SK-N-SH (cell line): Measurements from ENCODE around the gene TYW3. TPM values are rescaled to one million over a fixed set of nuclear protein-coding genes. Genes with fewer than 3 reads are reported as not detected.

Experiments used
- CTCF ChIA-PET: fragments of 300-600, 350-600 bp; formaldehyde crosslinking; extraction: SDS; loops from one replicate; lab custom pipeline; 2021; lab: Yijun Ruan, JAX
- POLR2A ChIA-PET: fragments of 350-600 bp; sonication (Branson Sonifier 250); formaldehyde crosslinking; extraction: SDS; loops from one replicate; lab custom pipeline; 2020; ENCODE audit warnings: antibody characterized with exemption, inconsistent platforms; lab: Yijun Ruan, JAX
- DNase-seq: peaks from one replicate; pipeline ENCODE4 v3.0.0; 2012
- H2AFZ ChIP-seq: fragments of 200-600 bp; sonication (generic); 2 replicates; pipeline ENCODE4 v1.8.1; 2016; ENCODE audit warnings: antibody characterized with exemption, mild to moderate bottlenecking, low read depth
- H3F3A ChIP-seq: fragments of 200-600 bp; sonication (generic); replicated peaks from 2 replicates; pipeline ENCODE3; 2016; ENCODE audit warnings: antibody characterized with exemption, mild to moderate bottlenecking; ENCODE audit not compliant: insufficient read depth
- H3K27ac ChIP-seq, 2 experiments: fragments of 200-500 bp in 1 of 2; fragments of 200-600 bp in 1 of 2; sonication (Bioruptor generic) in 1 of 2; sonication (generic), shearing (Covaris generic) in 1 of 2; 2 replicates each; pipeline versions ENCODE4 v1.5.1 to v1.6.1; 2014 to 2016; ENCODE audit warnings: low read depth in 2 of 2, inconsistent platforms in 1 of 2, low read length in 1 of 2, mild to moderate bottlenecking in 1 of 2, mixed read lengths in 1 of 2
- H3K27me3 ChIP-seq: fragments of 200-600 bp; sonication (generic), shearing (Covaris generic); 2 replicates; pipeline ENCODE4 v1.6.1; 2016; ENCODE audit warnings: mixed run types; ENCODE audit not compliant: insufficient read depth
- H3K36me3 ChIP-seq, 2 experiments: fragments of 200-500 bp in 1 of 2; fragments of 200-600 bp in 1 of 2; sonication (Bioruptor generic) in 1 of 2; sonication (generic) in 1 of 2; replicated peaks in 1 of 2; 2 replicates each; pipeline versions ENCODE3 to v1.5.1; 2014 to 2016; ENCODE audit warnings: low read length in 1 of 2, mild to moderate bottlenecking in 1 of 2; ENCODE audit not compliant: insufficient read depth in 2 of 2, control insufficient read depth in 1 of 2
- H3K4me1 ChIP-seq, 2 experiments: fragments of 200-500 bp in 1 of 2; fragments of 200-600 bp in 1 of 2; sonication (Bioruptor generic) in 1 of 2; sonication (generic), shearing (Covaris generic) in 1 of 2; 2 replicates each; pipeline versions ENCODE4 v1.5.1 to v1.6.1; 2014 to 2016; ENCODE audit warnings: low read depth in 1 of 2, low read length in 1 of 2, mixed run types in 1 of 2; ENCODE audit not compliant: insufficient read depth in 2 of 2, control insufficient read depth in 1 of 2
- H3K4me2 ChIP-seq: fragments of 200-600 bp; sonication (generic), shearing (Covaris generic); 2 replicates; pipeline ENCODE4 v1.6.1; 2017; ENCODE audit warnings: mixed run types
- H3K4me3 ChIP-seq, 2 experiments: fragments of 200-500 bp in 1 of 2; fragments of 200-600 bp in 1 of 2; sonication (Bioruptor generic) in 1 of 2; sonication (generic), shearing (Covaris generic) in 1 of 2; 2 replicates each; pipeline versions ENCODE4 v1.5.1 to v1.8.1; 2014 to 2016; ENCODE audit warnings: low read depth in 2 of 2, inconsistent platforms in 1 of 2, low read length in 1 of 2, mild to moderate bottlenecking in 1 of 2, mixed read lengths in 1 of 2, moderate library complexity in 1 of 2
- H3K79me2 ChIP-seq: fragments of 200-600 bp; sonication (generic); 2 replicates; pipeline ENCODE4 v1.8.1; 2017; ENCODE audit warnings: mild to moderate bottlenecking; ENCODE audit not compliant: insufficient read depth
- H3K9ac ChIP-seq: fragments of 200-600 bp; sonication (generic); 2 replicates; pipeline ENCODE4 v1.6.1; 2017; ENCODE audit warnings: mixed run types
- H3K9me2 ChIP-seq: fragments of 200-600 bp; sonication (generic); 2 replicates; pipeline ENCODE4 v1.6.1; 2017; ENCODE audit warnings: mixed run types
- H3K9me3 ChIP-seq: fragments of 200-600 bp; sonication (generic); 2 replicates; pipeline ENCODE4 v1.6.1; 2017; ENCODE audit warnings: mixed run types, mild to moderate bottlenecking, moderate library complexity
- H4K20me1 ChIP-seq: fragments of 200-600 bp; sonication (generic); 2 replicates; pipeline ENCODE4 v1.6.1; 2017; ENCODE audit warnings: mild to moderate bottlenecking, mixed run types; ENCODE audit not compliant: insufficient read depth
- CTCF ChIP-seq: fragments of 200-600 bp; sonication (generic); IDR thresholded peaks from 2 replicates; pipeline ENCODE4 v1.6.1; 2017; ENCODE audit warnings: antibody characterized with exemption, mild to moderate bottlenecking, moderate library complexity
- ELF1 ChIP-seq: IDR thresholded peaks from 2 replicates; pipeline ENCODE4 v1.4.0; 2012
- EP300 ChIP-seq, 2 experiments: IDR thresholded peaks; 2 replicates each; pipeline versions ENCODE4 v1.4.0 to v1.6.1; 2012; ENCODE audit warnings: borderline replicate concordance in 1 of 2, low read depth in 1 of 2, low read length in 1 of 2
- FOSL2 ChIP-seq: IDR thresholded peaks from 2 replicates; pipeline ENCODE4 v1.4.0; 2012; ENCODE audit warnings: low read depth, mild to moderate bottlenecking, moderate library complexity, borderline replicate concordance
- FOXJ3 ChIP-seq: sonication (generic); formaldehyde crosslinking; IDR thresholded peaks from 2 replicates; pipeline ENCODE4 v1.5.1; 2020; ENCODE audit warnings: mild to moderate bottlenecking, missing genetic modification reagents
- FOXM1 ChIP-seq: IDR thresholded peaks from 2 replicates; pipeline ENCODE4 v1.4.0; 2012; ENCODE audit warnings: low read depth, mild to moderate bottlenecking
- GATA2 ChIP-seq: sonication (generic); formaldehyde crosslinking; IDR thresholded peaks from 2 replicates; pipeline ENCODE4 v1.5.0; 2020; ENCODE audit warnings: mild to moderate bottlenecking, missing genetic modification reagents
- IRF3 ChIP-seq: fragments of 150-350 bp; IDR thresholded peaks from 2 replicates; pipeline ENCODE4 v1.6.1; 2016; ENCODE audit warnings: mild to moderate bottlenecking, low read depth, low read length
- MEF2A ChIP-seq: IDR thresholded peaks from 2 replicates; pipeline ENCODE4 v1.4.0; 2012; ENCODE audit warnings: low read depth, borderline replicate concordance
- NFIC ChIP-seq: IDR thresholded peaks from 2 replicates; pipeline ENCODE4 v1.4.0; 2012; ENCODE audit warnings: borderline replicate concordance
- POLR2AphosphoS5 ChIP-seq: IDR thresholded peaks from 2 replicates; pipeline ENCODE4 v1.6.1; 2012; ENCODE audit warnings: low read depth, low read length
- RFX5 ChIP-seq: IDR thresholded peaks from 2 replicates; pipeline ENCODE4 v1.6.1; 2012; ENCODE audit warnings: mild to moderate bottlenecking, improper control_type of control experiment, low read length
- SIN3A ChIP-seq: IDR thresholded peaks from 2 replicates; pipeline ENCODE4 v1.6.1; 2012; ENCODE audit warnings: low read depth, mild to moderate bottlenecking, low read length, moderate library complexity, borderline replicate concordance
- TAF1 ChIP-seq: IDR thresholded peaks from 2 replicates; pipeline ENCODE4 v1.6.1; 2012; ENCODE audit warnings: low read depth, mild to moderate bottlenecking, low read length, moderate library complexity, borderline replicate concordance
- TCF12 ChIP-seq: IDR thresholded peaks from 2 replicates; pipeline ENCODE4 v1.4.0; 2012
- WGBS: methylation state at CpG from one replicate; pipeline ENCODE4 v1.1.6; 2017; ENCODE audit warnings: low lambda C conversion rate; 5-methylcytosine and 5-hydroxymethylcytosine counted together
- polyA plus RNA-seq, 3 experiments: library from polyadenylated mRNA; depleted of rRNA; stranded (reverse); fragments of >200 nt; gene quantifications; 2 replicates each; pipeline ENCODE4 v1.2.3, GENCODE V29; 2012
- TF ChIP-seq, protein P1 (sequence below): IDR thresholded peaks from 2 replicates; pipeline ENCODE4 v1.4.0; 2012; ENCODE audit warnings: low read depth, borderline replicate concordance

Gene TYW3
- polyA plus RNA-seq, 1 of the 3 experiments (the other 2 are of a cell fraction): 9.2 TPM

DNA sequence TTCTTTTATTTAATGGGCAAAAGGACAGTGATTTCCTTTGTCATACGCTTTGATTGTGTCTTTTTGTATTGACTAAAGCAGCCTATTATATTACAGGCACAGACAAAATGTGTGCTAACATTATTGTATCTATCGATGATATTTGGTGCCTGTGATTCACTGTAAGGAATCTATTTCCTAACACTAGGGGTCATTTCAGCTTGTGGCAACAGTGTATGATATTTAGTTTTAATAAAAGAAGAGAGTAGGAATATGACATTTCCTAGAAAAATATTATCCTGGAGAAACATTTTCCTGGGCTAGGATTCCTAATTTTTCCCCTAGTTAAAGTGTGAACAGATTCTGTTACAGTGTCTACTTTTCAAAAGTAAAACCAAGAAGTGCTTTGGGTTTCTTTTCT is 42.8 kb downstream of the TYW3 start:
- Histone ChIP-seq H3F3A (no peaks in the 10 kb centered on the region), H2AFZ (no peak overlapping the region), H3K4me1 (no peaks in the 10 kb centered on the region; a peak in 1 of 4 replicates), H4K20me1 (no peaks in the 10 kb centered on the region), H3K9ac (no peak overlapping the region), H3K27me3 (0 out of 2 replicates have a peak, but pooled peaks cover 5% of the 10 kb centered on the region), H3K4me3 (no peak overlapping the region), H3K27ac (no peak overlapping the region), H3K79me2 (no peaks in the 10 kb centered on the region), H3K9me3 (no peaks in the 10 kb centered on the region), H3K9me2 (no peaks in the 10 kb centered on the region), H3K4me2 (no peak overlapping the region), H3K36me3 (no peaks in the 10 kb centered on the region)
- CTCF ChIA-PET: interaction anchor here (1.1 to 4.3 kb wide), 6 partner anchors 17 to 432 kb away, joined by 3 to 37 read pairs (median 4); no protein-coding TSS in a partner anchor
- POLR2A ChIA-PET: no interaction called here
- WGBS: 83% methylated on average over 2 of the region's 2 CpGs
- no peak for DNase-seq
- no peak for TF ChIP-seq FOXJ3 (CRISPR knock-in tag)
- peak; percentile 17; the same call in 1 of the 2 replicates for TF ChIP-seq CTCF

DNA sequence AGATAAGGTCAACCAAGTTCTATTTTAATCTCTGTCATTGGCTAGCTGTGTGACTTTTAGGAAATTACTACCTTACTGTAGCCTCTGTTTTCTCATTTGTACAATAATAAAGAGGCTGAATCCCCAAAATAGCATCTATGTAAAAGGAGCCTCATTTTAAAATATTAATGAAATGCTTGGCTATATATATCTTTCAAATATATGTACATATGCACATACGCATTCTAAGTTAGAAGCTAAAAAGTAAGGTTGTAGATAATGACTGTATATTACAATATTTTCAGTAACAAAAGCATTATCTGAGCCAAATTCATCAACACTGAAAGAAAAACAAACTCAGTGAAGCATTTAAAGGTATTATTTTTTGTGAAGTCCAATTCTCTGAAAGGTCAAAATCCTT is 44.6 kb downstream of the TYW3 start:
- ChIA-PET CTCF (interaction anchor here (0.7 to 4.3 kb wide), 4 partner anchors 27 to 948 kb away, joined by 3 to 37 read pairs (median 3); no protein-coding TSS in a partner anchor), POLR2A (no interaction called here)
- H2AFZ ChIP-seq: no peak overlapping the region
- TF ChIP-seq TAF1 (no peak), SIN3A (no peak), POLR2AphosphoS5 (no peak), TCF12 (no peak), GATA2 (CRISPR knock-in tag) (no peak), FOXM1 (no peak), RFX5 (no peak), FOSL2 (no peak), EP300 (IDR thresholded peaks at IDR 0.05; ENCODE audit: borderline replicate concordance in 1 of 2, low read depth in 1 of 2, low read length in 1 of 2) (no peak), MEF2A (no peak), NFIC (no peak), ELF1 (no peak), IRF3 (no peak)
- TF ChIP-seq, protein P1, sequence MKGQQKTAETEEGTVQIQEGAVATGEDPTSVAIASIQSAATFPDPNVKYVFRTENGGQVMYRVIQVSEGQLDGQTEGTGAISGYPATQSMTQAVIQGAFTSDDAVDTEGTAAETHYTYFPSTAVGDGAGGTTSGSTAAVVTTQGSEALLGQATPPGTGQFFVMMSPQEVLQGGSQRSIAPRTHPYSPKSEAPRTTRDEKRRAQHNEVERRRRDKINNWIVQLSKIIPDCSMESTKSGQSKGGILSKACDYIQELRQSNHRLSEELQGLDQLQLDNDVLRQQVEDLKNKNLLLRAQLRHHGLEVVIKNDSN: no peak
- no peaks in the 10 kb centered on the region for H3K36me3 ChIP-seq
- 0 out of 2 replicates have a peak, but pooled peaks cover 5% of the 10 kb centered on the region for H3K27me3 ChIP-seq
- H3K4me1 ChIP-seq: no peaks in the 10 kb centered on the region; a peak in 1 of 4 replicates
- H3K27ac ChIP-seq: no peak overlapping the region
- 89% methylated on average over 1 of the region's 1 CpG for WGBS
- H3K4me2 ChIP-seq: no peak overlapping the region
- no peaks in the 10 kb centered on the region for H3F3A ChIP-seq
- H4K20me1 ChIP-seq: no peaks in the 10 kb centered on the region
- no peaks in the 10 kb centered on the region for H3K79me2 ChIP-seq
- no peaks in the 10 kb centered on the region for H3K9me3 ChIP-seq
- DNase-seq: no peak
- no peaks in the 10 kb centered on the region for H3K9me2 ChIP-seq
- no peak overlapping the region for H3K9ac ChIP-seq
- H3K4me3 ChIP-seq: no peak overlapping the region
